IMR-90 (cell line): ENCODE results near the gene SYNE2. TPM values are rescaled to one million over a fixed set of nuclear protein-coding genes. Genes with fewer than 3 reads are reported as not detected.

ENCODE experiments used
- ATAC-seq: fragments of 200-7000 bp; cut with Tn5 transposase; 2 replicates; pipeline ENCODE4 v1.9.1; 2020; ENCODE audit warnings: low read depth, mild to moderate bottlenecking, moderate library complexity
- BruUV-seq: library from RNA; stranded (reverse); fragments of 400-500 nt; replicated peaks from 2 replicates; lab custom pipeline; 2021; lab: Mats Ljungman, UMichigan
- CTCF ChIA-PET: fragments of 300-600 bp; formaldehyde crosslinking; extraction: SDS; loops from one replicate; lab custom pipeline; 2021; ENCODE audit warnings: antibody characterized with exemption; lab: Yijun Ruan, JAX
- POLR2A ChIA-PET: fragments of 300-600 bp; sonication (Branson Sonifier 250); formaldehyde crosslinking; loops from one replicate; lab custom pipeline; 2022; ENCODE audit warnings: antibody characterized with exemption; ENCODE audit not compliant: unreplicated experiment; lab: Charles Lee
- DNase-seq: peaks from one replicate; pipeline ENCODE4 v3.0.0; 2013
- H2AFZ ChIP-seq: replicated peaks from 2 replicates; pipeline ENCODE3; 2013; ENCODE audit warnings: low read length, mild to moderate bottlenecking; ENCODE audit not compliant: poor library complexity
- H2AK5ac ChIP-seq: 2 replicates; pipeline ENCODE4 v1.6.1; 2013; ENCODE audit warnings: low read depth, low read length, inconsistent platforms
- H2AK9ac ChIP-seq: replicated peaks from 2 replicates; pipeline ENCODE3; 2013; ENCODE audit warnings: mild to moderate bottlenecking, low read depth, low read length, moderate library complexity; ENCODE audit not compliant: poor library complexity
- H2BK120ac ChIP-seq: 2 replicates; pipeline ENCODE4 v1.6.1; 2013; ENCODE audit warnings: low read depth, low read length, inconsistent platforms
- H2BK15ac ChIP-seq: 3 replicates; pipeline ENCODE4 v1.6.1; 2013; ENCODE audit warnings: low read depth, low read length, inconsistent platforms
- H2BK20ac ChIP-seq: 2 replicates; pipeline ENCODE4 v1.6.1; 2013; ENCODE audit warnings: low read depth, mild to moderate bottlenecking, inconsistent platforms, low read length, moderate library complexity
- H2BK5ac ChIP-seq: 2 replicates; pipeline ENCODE4 v1.6.1; 2013; ENCODE audit warnings: mild to moderate bottlenecking, low read depth, low read length, inconsistent platforms; ENCODE audit not compliant: poor library complexity, severe bottlenecking
- H3K14ac ChIP-seq: replicated peaks from 2 replicates; pipeline ENCODE4 v1.6.1; 2013; ENCODE audit warnings: low read depth, low read length, inconsistent platforms
- H3K18ac ChIP-seq: 2 replicates; pipeline ENCODE4 v1.6.1; 2013; ENCODE audit warnings: low read depth, low read length, control low read depth
- H3K23ac ChIP-seq: 2 replicates; pipeline ENCODE4 v1.6.1; 2013; ENCODE audit warnings: low read depth, low read length, inconsistent platforms
- H3K27ac ChIP-seq: 2 replicates; pipeline ENCODE4 v1.5.1; 2013; ENCODE audit warnings: mild to moderate bottlenecking, control low read depth, low read length; ENCODE audit not compliant: insufficient read depth
- H3K27me3 ChIP-seq: 2 replicates; pipeline ENCODE4 v1.6.1; 2013; ENCODE audit warnings: low read length; ENCODE audit not compliant: control insufficient read depth, insufficient read depth
- H3K36me3 ChIP-seq: 2 replicates; pipeline ENCODE4 v1.6.1; 2013; ENCODE audit warnings: low read length, mixed read lengths; ENCODE audit not compliant: control insufficient read depth, insufficient read depth
- H3K4ac ChIP-seq: 2 replicates; pipeline ENCODE4 v1.6.1; 2013; ENCODE audit warnings: low read depth, low read length, inconsistent platforms
- H3K4me1 ChIP-seq: 2 replicates; pipeline ENCODE4 v1.6.1; 2013; ENCODE audit warnings: low read length, mixed read lengths; ENCODE audit not compliant: control insufficient read depth, insufficient read depth
- H3K4me2 ChIP-seq: 2 replicates; pipeline ENCODE4 v1.6.1; 2013; ENCODE audit warnings: low read depth, mild to moderate bottlenecking, control low read depth, low read length, moderate library complexity
- H3K4me3 ChIP-seq: 2 replicates; pipeline ENCODE4 v1.5.1; 2013; ENCODE audit warnings: low read depth, mild to moderate bottlenecking, control low read depth, low read length, moderate library complexity; ENCODE audit not compliant: insufficient read depth
- H3K56ac ChIP-seq: 2 replicates; pipeline ENCODE4 v1.6.1; 2013; ENCODE audit warnings: low read length, inconsistent platforms; ENCODE audit not compliant: insufficient read depth; ENCODE audit errors: extremely low read depth
- H3K79me1 ChIP-seq, 2 experiments: 2 replicates each; pipeline ENCODE4 v1.6.1; 2013; ENCODE audit warnings: low read length in 2 of 2, inconsistent platforms in 1 of 2, low read depth in 1 of 2
- H3K9ac ChIP-seq: 2 replicates; pipeline ENCODE4 v1.6.1; 2013; ENCODE audit warnings: low read depth, low read length, control low read depth
- H3K9me1 ChIP-seq: 2 replicates; pipeline ENCODE4 v1.6.1; 2013; ENCODE audit warnings: low read length, inconsistent platforms; ENCODE audit not compliant: insufficient read depth
- H3K9me3 ChIP-seq: 2 replicates; pipeline ENCODE4 v1.6.1; 2013; ENCODE audit warnings: low read length; ENCODE audit not compliant: control insufficient read depth, insufficient read depth
- H4K20me1 ChIP-seq: 2 replicates; pipeline ENCODE4 v1.6.1; 2013; ENCODE audit warnings: low read length, inconsistent platforms; ENCODE audit not compliant: insufficient read depth
- H4K5ac ChIP-seq: 2 replicates; pipeline ENCODE4 v1.6.1; 2013; ENCODE audit warnings: mild to moderate bottlenecking, low read depth, low read length, control low read depth
- H4K8ac ChIP-seq, 2 experiments: 2 replicates each; pipeline ENCODE4 v1.6.1; 2013; ENCODE audit warnings: low read depth in 2 of 2, low read length in 2 of 2, control low read depth in 1 of 2, inconsistent platforms in 1 of 2
- H4K91ac ChIP-seq: 2 replicates; pipeline ENCODE4 v1.6.1; 2013; ENCODE audit warnings: low read depth, low read length, inconsistent platforms; ENCODE audit not compliant: insufficient read depth
- BHLHE40 ChIP-seq: fragments of 150-350 bp; IDR thresholded peaks from 2 replicates; pipeline ENCODE4 v1.6.1; 2016; ENCODE audit warnings: mild to moderate bottlenecking, low read depth, low read length
- FOS ChIP-seq: fragments of 150-350 bp; IDR thresholded peaks from 2 replicates; pipeline ENCODE4 v1.6.1; 2016; ENCODE audit warnings: low read depth, low read length
- MAFK ChIP-seq: IDR thresholded peaks from 2 replicates; pipeline ENCODE4 v1.6.1; 2012; ENCODE audit warnings: low read depth, low read length, improper control_type of control experiment
- MXI1 ChIP-seq: IDR thresholded peaks from 2 replicates; pipeline ENCODE4 v1.6.1; 2012; ENCODE audit warnings: low read depth, mild to moderate bottlenecking, low read length, moderate library complexity, borderline replicate concordance
- NFE2L2 ChIP-seq: fragments of 150-350 bp; IDR thresholded peaks from 2 replicates; pipeline ENCODE4 v1.6.1; 2016; ENCODE audit warnings: low read depth, mild to moderate bottlenecking, low read length
- RCOR1 ChIP-seq: IDR thresholded peaks from 2 replicates; pipeline ENCODE4 v1.6.1; 2012; ENCODE audit warnings: mild to moderate bottlenecking, low read length, improper control_type of control experiment; ENCODE audit not compliant: insufficient replicate concordance
- WGBS, 2 experiments: methylation state at CpG; one replicate each; pipeline versions ENCODE4 v1.1.5 to v1.1.7; 2013; ENCODE audit warnings: missing lambda C conversion rate in 2 of 2; ENCODE audit not compliant: insufficient read length in 1 of 2; ENCODE audit errors: extremely low coverage in 2 of 2; 5-methylcytosine and 5-hydroxymethylcytosine counted together
- dilution Hi-C: fragments of 300-500 bp; cut with HindIII; formaldehyde crosslinking; loops from one replicate; pipeline ENCODE4 v1.14.3; 2018; ENCODE audit warnings: low sequenced_read_pairs; ENCODE audit not compliant: unreplicated experiment
- in situ Hi-C: fragments of 300-500 bp; cut with MboI; formaldehyde crosslinking; loops from 3 replicates; pipeline ENCODE4 v1.14.3; 2019; ENCODE audit warnings: low sequenced_read_pairs, inconsistent platforms, mixed read lengths
- intact Hi-C: fragments of 100-400 bp; cut with micrococcal nuclease; formaldehyde crosslinking; loops from 2 replicates; pipeline ENCODE4 v1.10.0; 2022
- polyA plus RNA-seq, 3 experiments: library from polyadenylated mRNA; depleted of rRNA; stranded (reverse); fragments of >200 nt; gene quantifications; 2 replicates each; pipeline ENCODE4 v1.2.3, GENCODE V29; 2012; ENCODE audit warnings: low replicate concordance in 1 of 3
- total RNA-seq: library from RNA; depleted of rRNA; stranded (reverse); fragments of >200 nt; gene quantifications from 2 replicates; pipeline ENCODE4 v1.2.3, GENCODE V29; 2012

Gene SYNE2
- total and polyA plus RNA-seq, 2 of the 4 experiments (the other 2 are of a cell fraction): 5.2 to 28.9 TPM

- H3K27ac ChIP-seq: no peak overlapping the region
- peak overlapping the region; percentile 95 for H2AFZ ChIP-seq
- no peak overlapping the region for H2BK120ac ChIP-seq
- 0 out of 2 replicates have a peak overlapping the region, but pooled peaks have one; percentile 41 for H3K9ac ChIP-seq
- no peak overlapping the region for H2AK5ac ChIP-seq
- H3K4me3 ChIP-seq: peak overlapping the region; percentile 71
- intact Hi-C loops: loop anchor here (2.0 to 10.0 kb wide), 3 partner anchors 44 to 142 kb away; no protein-coding TSS in a partner anchor
- CTCF ChIA-PET: interaction anchor here (0.7 to 1.0 kb wide), 2 partner anchors 17 to 310 kb away, joined by 3 read pairs; no protein-coding TSS in a partner anchor
- H2BK15ac ChIP-seq: no peak overlapping the region
- H3K18ac ChIP-seq: no peak overlapping the region
- H3K36me3 ChIP-seq: no peaks in the 10 kb centered on the region
- H3K4me2 ChIP-seq: peak overlapping the region; percentile 84
- no peak overlapping the region for H3K14ac ChIP-seq
- peaks cover 8 to 10% of the 10 kb centered on the region in 2 experiments; a peak in 3 of 4 replicates for H3K79me1 ChIP-seq
- ATAC-seq: peak; percentile 16
- DNase-seq: peak; percentile 20
- H3K4me1 ChIP-seq: no peaks in the 10 kb centered on the region
- dilution Hi-C loops: no loop called here
- no TSS peak for BruUV-seq
- H3K23ac ChIP-seq: peak overlapping the region; percentile 88
- no peaks in the 10 kb centered on the region for H3K9me1 ChIP-seq
- POLR2A ChIA-PET: no interaction called here
- H2BK5ac ChIP-seq: no peak overlapping the region
- no peak overlapping the region for H4K91ac ChIP-seq
- peak overlapping the region; percentile 21; the same call in 1 of the 2 replicates for H3K56ac ChIP-seq
- peak overlapping the region; percentile 15 for H2AK9ac ChIP-seq
- no peak for TF ChIP-seq MAFK
- TF ChIP-seq BHLHE40: no peak
- no peak for TF ChIP-seq RCOR1
- TF ChIP-seq FOS: no peak
- no peak for TF ChIP-seq MXI1
- no peak for TF ChIP-seq NFE2L2
- no CpG with 5 or more reads among the region's 18 CpGs for WGBS, 2 experiments
- H2BK20ac ChIP-seq: no peak overlapping the region
- H4K8ac ChIP-seq: no peak overlapping the region
- H3K9me3 ChIP-seq: no peaks in the 10 kb centered on the region
- peaks cover 3% of the 10 kb centered on the region for H3K27me3 ChIP-seq
- in situ Hi-C loops: no loop called here
- no peaks in the 10 kb centered on the region for H4K20me1 ChIP-seq
- H4K5ac ChIP-seq: no peak overlapping the region
- no peak overlapping the region for H3K4ac ChIP-seq
Measured at GRCh38 chr14:63852271-63852816, 460 bp upstream of the SYNE2 start.
